Left cardiac atrium (tissue), 4 donors: ENCODE data around the gene TMEM147. TPM values are rescaled to one million over a fixed set of nuclear protein-coding genes. Genes with fewer than 3 reads are reported as not detected.
A peak's percentile ranks its signal among the peaks of the same experiment; 100 is the strongest.

ENCODE experiments used
- ATAC-seq, 2 donors: fragments of 200-7000 bp; cut with Tn5 transposase; one replicate each; pipeline ENCODE4 v1.9.1; 2020; ENCODE audit warnings: mild to moderate bottlenecking in 2 of 2, moderate library complexity in 2 of 2
- DNase-seq: peaks from one replicate; pipeline ENCODE4 v3.0.0-alpha.2; 2020
- intact Hi-C, 2 donors: fragments of 100-400 bp; cut with DNase I; formaldehyde crosslinking; loops; one replicate each; pipeline versions ENCODE4 v1.14.1 to v1.15.1; 2022 to 2023
- total RNA-seq, 2 donors: library from RNA; stranded (reverse); fragmentation: NEBNext Ultra II Directional; extraction: Animal tissue kit (Norgen Biotek cat#: 25700); gene quantifications; one replicate each; pipeline ENCODE4 v1.2.1, GENCODE V29; 2021
- donor health status: DM: no; HTN: yes; CAD: no.
- donor health status: DM: no; HTN: yes; CAD: no; lungs with severe emphysema.
- donor health status: DM: yes; HTN: yes; CAD: no.
- donor health status: Dilated cardiomyopathy.

The TMEM147 gene
- total RNA-seq, 2 donors from 2014 or later, result 78.1 to 87.5 TPM

GRCh38 chr19:35557539-35558399, 12.3 kb downstream of the TMEM147 start:
- DNase-seq (peak; percentile 71), ATAC-seq (peak; percentile 69 to 89)
- intact Hi-C loops, result no loop called here

- intact Hi-C loops, result no loop called here
- ATAC-seq, result no peak
- DNase-seq, result no peak
These were observed 13.2 kb downstream of the TMEM147 start for GRCh38 chr19:35558400-35559280.

GRCh38 chr19:35559281-35559659, 13.8 kb downstream of the TMEM147 start:
- intact Hi-C loops, result no loop called here
- ATAC-seq (no peak), DNase-seq (no peak)

GRCh38 chr19:35559781-35560180, 14.4 kb downstream of the TMEM147 start:
- intact Hi-C loops, result no loop called here
- no peak for DNase-seq
- ATAC-seq, result no peak

GRCh38 chr19:35560271-35560670, 14.8 kb downstream of the TMEM147 start:
- intact Hi-C loops, result no loop called here
- DNase-seq, result no peak
- no peak for ATAC-seq

GRCh38 chr19:35560677-35561076, 15.3 kb downstream of the TMEM147 start:
- ATAC-seq (no peak), DNase-seq (no peak)

GRCh38 chr19:35561436-35561835, 16.0 kb downstream of the TMEM147 start:
- intact Hi-C loops, result no loop called here
- DNase-seq (no peak), ATAC-seq (no peak)

More at GRCh38 chr19:35560677-35561076, 15.3 kb downstream of the TMEM147 start:
- intact Hi-C loops, result no loop called here

GRCh38 chr19:35562336-35562735, 16.9 kb downstream of the TMEM147 start:
- ATAC-seq (no peak), DNase-seq (no peak)

GRCh38 chr19:35562776-35563175, 17.4 kb downstream of the TMEM147 start:
- intact Hi-C loops, result no loop called here
- ATAC-seq (no peak), DNase-seq (no peak)

More at GRCh38 chr19:35562336-35562735, 16.9 kb downstream of the TMEM147 start:
- intact Hi-C loops, result no loop called here

- DNase-seq, result no peak
- ATAC-seq, result no peak
- intact Hi-C loops, result no loop called here
These were observed 17.9 kb downstream of the TMEM147 start, which contains the start of gene ATP4A for GRCh38 chr19:35563207-35563829. Gene ATP4A (minus strand): TSS chr19:35563658. CDS start chr19:35563629, 29 bp downstream.

- DNase-seq, result no peak
- intact Hi-C loops, result no loop called here
- no peak for ATAC-seq
These were observed 19.8 kb downstream of the TMEM147 start for GRCh38 chr19:35565016-35565856.

GRCh38 chr19:35566738-35567137, 21.3 kb downstream of the TMEM147 start:
- DNase-seq (no peak), ATAC-seq (no peak)
- intact Hi-C loops, result no loop called here

- intact Hi-C loops, result no loop called here
- ATAC-seq (no peak), DNase-seq (no peak)
These were observed 23.9 kb downstream of the TMEM147 start for GRCh38 chr19:35569281-35569781.

- DNase-seq (no peak), ATAC-seq (no peak)
- intact Hi-C loops, result no loop called here
These were observed 26.1 kb downstream of the TMEM147 start for GRCh38 chr19:35571406-35571965.

- DNase-seq (no peak), ATAC-seq (no peak)
- intact Hi-C loops, result no loop called here
These were observed 32.5 kb downstream of the TMEM147 start for GRCh38 chr19:35577918-35578317.

GRCh38 chr19:35578707-35579106, 33.3 kb downstream of the TMEM147 start:
- DNase-seq, result no peak
- intact Hi-C loops, result no loop called here
- ATAC-seq, result no peak

- no peak for ATAC-seq
- intact Hi-C loops, result no loop called here
These were observed 37.3 kb downstream of the TMEM147 start for GRCh38 chr19:35582760-35583159.

GRCh38 chr19:35585848-35586247, 40.4 kb downstream of the TMEM147 start, which contains the start of gene PMIS2:
Gene PMIS2 (plus strand): TSS chr19:35586173. CDS start chr19:35586260, 87 bp downstream.
- no peak for ATAC-seq
- intact Hi-C loops, result no loop called here
- DNase-seq, result no peak

More at GRCh38 chr19:35582760-35583159, 37.3 kb downstream of the TMEM147 start:
- DNase-seq, result no peak
